Measurements from ENCODE around the gene RNASEH2C. TPM values are rescaled to one million over a fixed set of nuclear protein-coding genes. Genes with fewer than 3 reads are reported as not detected.
"Not testable (repeated sequence)": the region's sequence is repeated elsewhere in the genome, so short reads cannot be mapped to it uniquely, and the experiment has no call there.

RNASEH2C gene
- total and polyA plus RNA-seq, 3 donors from 2014 or later, result 29.1 to 71.1 (median 70.9) TPM

DNA sequence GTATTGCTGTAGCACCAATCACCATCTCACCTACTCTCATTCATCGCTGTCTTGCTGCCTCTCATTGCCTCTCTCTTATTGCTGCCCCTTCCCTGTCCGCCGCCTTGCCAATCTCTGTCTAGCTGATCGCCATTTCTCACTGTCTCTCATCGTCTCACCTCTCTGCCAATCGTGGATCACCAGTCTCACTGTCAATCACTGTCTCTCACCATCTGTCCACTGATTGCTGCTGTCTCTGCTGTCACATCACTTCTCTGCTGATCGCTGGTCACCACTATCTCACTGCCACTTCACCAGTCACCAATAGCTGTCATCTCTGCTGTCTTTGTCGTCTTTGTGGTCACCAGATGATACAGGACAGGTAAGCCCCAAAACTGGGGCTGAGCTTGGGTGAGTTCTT is 20.6 kb upstream of the RNASEH2C start:
- no peaks in the 10 kb centered on the region for H3K4me1 ChIP-seq
- intact Hi-C loops (cut with DNase I; ENCODE audit: low total_unique reads), result no loop called here
- no peaks in the 10 kb centered on the region for H3K9me3 ChIP-seq
- no peak overlapping the region for H3K4me3 ChIP-seq
- H3K27ac ChIP-seq, result no peak overlapping the region
- no peak for DNase-seq
- no peaks in the 10 kb centered on the region for H3K27me3 ChIP-seq
- WGBS, 2 donors, result 73 to 76% methylated on average over 8 of the region's 8 CpGs
- TF ChIP-seq, protein P1, sequence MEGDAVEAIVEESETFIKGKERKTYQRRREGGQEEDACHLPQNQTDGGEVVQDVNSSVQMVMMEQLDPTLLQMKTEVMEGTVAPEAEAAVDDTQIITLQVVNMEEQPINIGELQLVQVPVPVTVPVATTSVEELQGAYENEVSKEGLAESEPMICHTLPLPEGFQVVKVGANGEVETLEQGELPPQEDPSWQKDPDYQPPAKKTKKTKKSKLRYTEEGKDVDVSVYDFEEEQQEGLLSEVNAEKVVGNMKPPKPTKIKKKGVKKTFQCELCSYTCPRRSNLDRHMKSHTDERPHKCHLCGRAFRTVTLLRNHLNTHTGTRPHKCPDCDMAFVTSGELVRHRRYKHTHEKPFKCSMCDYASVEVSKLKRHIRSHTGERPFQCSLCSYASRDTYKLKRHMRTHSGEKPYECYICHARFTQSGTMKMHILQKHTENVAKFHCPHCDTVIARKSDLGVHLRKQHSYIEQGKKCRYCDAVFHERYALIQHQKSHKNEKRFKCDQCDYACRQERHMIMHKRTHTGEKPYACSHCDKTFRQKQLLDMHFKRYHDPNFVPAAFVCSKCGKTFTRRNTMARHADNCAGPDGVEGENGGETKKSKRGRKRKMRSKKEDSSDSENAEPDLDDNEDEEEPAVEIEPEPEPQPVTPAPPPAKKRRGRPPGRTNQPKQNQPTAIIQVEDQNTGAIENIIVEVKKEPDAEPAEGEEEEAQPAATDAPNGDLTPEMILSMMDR (IDR thresholded peaks at IDR 0.05), result no peak
- no peak for TF ChIP-seq POLR2A (IDR thresholded peaks at IDR 0.05)
- H3K36me3 ChIP-seq (ENCODE audit: low read depth, missing control alignments), result no peaks in the 10 kb centered on the region

DNA sequence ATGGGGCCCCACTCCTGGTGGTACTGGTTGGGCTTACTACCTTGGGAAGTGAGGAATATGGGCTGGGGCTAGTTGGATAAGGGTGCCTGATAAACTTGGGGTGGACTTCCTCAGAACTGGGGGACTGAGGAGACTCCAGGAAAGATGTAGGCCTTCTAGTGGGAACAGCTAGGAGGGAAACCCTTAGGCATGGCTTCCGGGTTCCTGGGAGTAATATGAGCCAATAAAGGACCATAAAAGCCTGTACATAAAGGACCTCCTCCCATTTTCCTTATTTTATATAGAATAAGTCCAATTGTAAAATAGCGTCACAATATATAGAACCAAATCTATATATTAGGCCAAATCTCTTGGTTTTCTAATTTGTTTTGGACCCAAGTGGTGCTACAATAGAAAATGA is 18.4 kb upstream of the RNASEH2C start:
- WGBS, 2 donors, result 90 to 93% methylated on average over 2 of the region's 2 CpGs
- no peak for DNase-seq
- H3K27me3 ChIP-seq, result no peaks in the 10 kb centered on the region
- H3K4me3 ChIP-seq, result no peak overlapping the region
- no peak overlapping the region for H3K27ac ChIP-seq
- intact Hi-C loops (cut with DNase I; ENCODE audit: low total_unique reads), result no loop called here
- H3K9me3 ChIP-seq, result no peaks in the 10 kb centered on the region
- no peaks in the 10 kb centered on the region for H3K4me1 ChIP-seq
- H3K36me3 ChIP-seq (ENCODE audit: low read depth, missing control alignments), result no peaks in the 10 kb centered on the region
- TF ChIP-seq, protein P1 (IDR thresholded peaks at IDR 0.05), result no peak
- no peak for TF ChIP-seq POLR2A (IDR thresholded peaks at IDR 0.05)

DNA sequence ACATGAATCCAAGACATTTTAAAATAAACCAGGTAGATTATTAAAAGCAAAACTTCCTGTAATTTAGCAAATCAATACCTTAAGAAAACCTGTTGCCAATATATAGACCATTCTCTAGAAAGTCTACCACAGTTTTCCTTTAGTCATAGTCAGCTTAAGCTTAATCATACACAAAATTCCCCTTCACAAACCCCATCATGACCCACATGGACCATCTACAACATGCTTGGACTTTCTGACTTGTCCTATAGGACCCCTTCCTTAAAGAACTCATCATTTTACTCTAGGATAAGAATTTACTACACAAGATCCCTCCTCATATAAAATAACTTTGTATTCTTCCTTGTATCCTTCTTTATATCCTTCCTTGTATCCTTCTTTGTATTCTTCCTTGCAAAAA is 16.2 kb upstream of the RNASEH2C start:
- no peak for DNase-seq
- Histone ChIP-seq H3K4me1 (no peaks in the 10 kb centered on the region), H3K36me3 (ENCODE audit: low read depth, missing control alignments) (no peaks in the 10 kb centered on the region), H3K27ac (no peak overlapping the region), H3K27me3 (no peaks in the 10 kb centered on the region), H3K9me3 (no peaks in the 10 kb centered on the region), H3K4me3 (no peak overlapping the region)
- intact Hi-C loops (cut with DNase I; ENCODE audit: low total_unique reads), result no loop called here
- no peak for TF ChIP-seq POLR2A (IDR thresholded peaks at IDR 0.05)
- TF ChIP-seq, protein P1 (IDR thresholded peaks at IDR 0.05), result no peak

DNA sequence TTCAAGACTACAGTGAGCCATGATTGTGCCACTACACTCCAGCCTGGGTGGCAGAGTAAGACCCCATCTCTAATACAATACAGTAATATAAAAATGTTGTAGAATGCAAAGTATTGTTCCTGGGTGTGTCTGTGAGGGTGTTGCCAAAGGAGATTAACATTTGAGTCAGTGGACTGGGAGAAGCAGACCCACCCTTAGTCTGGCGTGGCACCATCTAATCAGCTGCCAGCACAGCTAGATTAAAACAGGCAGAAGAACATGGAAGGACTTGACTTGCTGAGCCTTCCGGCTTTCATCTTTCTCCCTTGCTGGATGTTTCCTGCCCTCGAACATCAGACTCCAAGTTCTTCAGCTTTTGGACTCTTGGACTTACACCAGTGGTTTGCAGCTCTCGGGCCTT is 14.5 kb upstream of the RNASEH2C start:
- H3K36me3 ChIP-seq (ENCODE audit: low read depth, missing control alignments); DNase-seq; H3K27me3 ChIP-seq; H3K9me3 ChIP-seq; H3K27ac ChIP-seq; H3K4me1 ChIP-seq; H3K4me3 ChIP-seq; intact Hi-C loops (cut with DNase I; ENCODE audit: low total_unique reads): not testable (repeated sequence)
- WGBS, 2 donors, result 83 to 88% methylated on average over 4 of the region's 4 CpGs

DNA sequence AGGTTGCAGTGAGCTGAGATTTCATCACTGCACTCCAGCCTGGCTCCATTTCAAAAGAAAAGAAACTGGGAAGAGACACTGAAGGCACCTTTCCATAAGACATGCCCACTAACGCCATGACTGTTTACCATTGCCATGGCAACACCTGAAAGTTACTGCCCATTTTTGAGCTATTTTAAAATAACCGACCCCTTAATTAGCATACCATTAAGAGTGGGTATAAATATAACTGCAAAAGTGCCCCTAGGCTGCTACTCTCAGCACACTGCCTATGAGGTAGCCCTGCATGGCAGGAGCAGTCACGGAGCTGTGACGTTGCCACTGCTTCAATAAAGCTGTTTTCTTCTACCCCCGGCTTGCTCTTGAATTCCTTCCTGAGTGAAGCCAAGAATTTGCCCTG is 9.9 kb upstream of the RNASEH2C start:
- Histone ChIP-seq H3K27ac (no peak overlapping the region), H3K4me3 (no peak overlapping the region), H3K9me3 (no peaks in the 10 kb centered on the region), H3K27me3 (no peaks in the 10 kb centered on the region), H3K4me1 (no peaks in the 10 kb centered on the region), H3K36me3 (ENCODE audit: low read depth, missing control alignments) (no peaks in the 10 kb centered on the region)
- DNase-seq, result no peak
- intact Hi-C loops (cut with DNase I; ENCODE audit: low total_unique reads), result no loop called here
- TF ChIP-seq, protein P1 (IDR thresholded peaks at IDR 0.05), result no peak
- no peak for TF ChIP-seq POLR2A (IDR thresholded peaks at IDR 0.05)
- 74 to 75% methylated on average over 5 of the region's 5 CpGs for WGBS, 2 donors
